Measurements from ENCODE around the gene CCDC28B.

The CCDC28B gene

GRCh38 chr1:32247452-32247851, 47.1 kb downstream of the CCDC28B start:
- H3K27ac ChIP-seq = no peak overlapping the region

DNA sequence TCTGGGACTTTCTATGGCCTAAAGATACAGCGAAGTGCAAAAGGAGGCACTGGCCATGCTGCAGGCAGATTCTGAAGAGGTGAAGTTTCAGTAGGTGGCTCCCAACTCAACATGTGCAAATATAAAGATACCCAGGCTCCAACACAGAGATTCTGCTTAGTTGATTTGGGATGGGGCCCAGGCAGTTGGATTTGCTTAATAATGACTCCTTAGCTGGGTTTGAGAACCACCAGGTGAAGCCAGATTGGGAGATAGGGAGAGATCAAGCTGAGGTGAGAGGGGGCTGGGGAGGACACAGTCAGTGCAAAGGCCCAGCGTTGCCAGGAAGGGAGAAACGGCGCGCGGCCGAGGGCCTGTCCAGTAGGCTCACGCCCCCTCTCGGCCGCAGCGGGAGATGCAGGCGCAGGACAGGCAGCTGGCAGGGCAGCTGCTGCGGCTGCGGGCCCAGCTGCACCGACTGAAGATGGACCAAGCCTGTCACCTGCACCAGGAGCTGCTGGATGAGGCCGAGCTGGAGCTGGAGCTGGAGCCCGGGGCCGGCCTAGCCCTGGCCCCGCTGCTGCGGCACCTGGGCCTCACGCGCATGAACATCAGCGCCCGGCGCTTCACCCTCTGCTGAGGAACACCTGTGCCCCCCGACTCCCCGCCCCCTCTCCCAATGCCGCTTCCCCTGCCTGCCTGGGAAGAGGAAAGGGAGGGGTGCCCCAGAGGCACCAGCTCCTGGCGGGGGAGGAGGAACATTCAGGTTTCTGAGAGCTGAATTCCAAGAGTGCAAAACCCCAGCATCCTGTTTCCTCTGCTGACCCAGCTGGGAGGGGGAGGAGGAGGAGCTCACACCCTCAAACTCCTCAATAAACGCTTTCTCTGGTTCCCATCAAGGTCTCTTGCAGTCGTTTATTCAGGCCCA, 47.8 kb downstream of the CCDC28B start:
- Histone ChIP-seq H3K27ac (no peak overlapping the region), H3K4me3 (ENCODE audit: low read depth in 1 of 2, low read length in 1 of 2) (peak overlapping the region in 1 of 2 experiments; percentile 9), H3K9me3 (no peaks in the 10 kb centered on the region)

More at GRCh38 chr1:32247452-32247851, 47.1 kb downstream of the CCDC28B start:
- no peaks in the 10 kb centered on the region for H3K9me3 ChIP-seq
- no peak overlapping the region for H3K4me3 ChIP-seq (ENCODE audit: low read depth in 1 of 2, low read length in 1 of 2)
- no peaks in the 10 kb centered on the region for H3K36me3 ChIP-seq
- H3K27me3 ChIP-seq = peaks cover 29% of the 10 kb centered on the region
- TF ChIP-seq, protein P1, sequence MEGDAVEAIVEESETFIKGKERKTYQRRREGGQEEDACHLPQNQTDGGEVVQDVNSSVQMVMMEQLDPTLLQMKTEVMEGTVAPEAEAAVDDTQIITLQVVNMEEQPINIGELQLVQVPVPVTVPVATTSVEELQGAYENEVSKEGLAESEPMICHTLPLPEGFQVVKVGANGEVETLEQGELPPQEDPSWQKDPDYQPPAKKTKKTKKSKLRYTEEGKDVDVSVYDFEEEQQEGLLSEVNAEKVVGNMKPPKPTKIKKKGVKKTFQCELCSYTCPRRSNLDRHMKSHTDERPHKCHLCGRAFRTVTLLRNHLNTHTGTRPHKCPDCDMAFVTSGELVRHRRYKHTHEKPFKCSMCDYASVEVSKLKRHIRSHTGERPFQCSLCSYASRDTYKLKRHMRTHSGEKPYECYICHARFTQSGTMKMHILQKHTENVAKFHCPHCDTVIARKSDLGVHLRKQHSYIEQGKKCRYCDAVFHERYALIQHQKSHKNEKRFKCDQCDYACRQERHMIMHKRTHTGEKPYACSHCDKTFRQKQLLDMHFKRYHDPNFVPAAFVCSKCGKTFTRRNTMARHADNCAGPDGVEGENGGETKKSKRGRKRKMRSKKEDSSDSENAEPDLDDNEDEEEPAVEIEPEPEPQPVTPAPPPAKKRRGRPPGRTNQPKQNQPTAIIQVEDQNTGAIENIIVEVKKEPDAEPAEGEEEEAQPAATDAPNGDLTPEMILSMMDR (IDR thresholded peaks at IDR 0.05) = no peak
- peaks cover 16% of the 10 kb centered on the region in 2 experiments for H3K4me1 ChIP-seq (ENCODE audit: control insufficient read depth in 1 of 2, insufficient read depth in 1 of 2, low read depth in 1 of 2, low read length in 1 of 2)

GRCh38 chr1:32249831-32250525, 49.6 kb downstream of the CCDC28B start:
- TF ChIP-seq, protein P1 (IDR thresholded peaks at IDR 0.05) = no peak
- no peaks in the 10 kb centered on the region for H3K9me3 ChIP-seq
- H3K27ac ChIP-seq = no peak overlapping the region
- H3K27me3 ChIP-seq = peaks cover 23% of the 10 kb centered on the region
- H3K36me3 ChIP-seq = no peaks in the 10 kb centered on the region
- peaks cover 15 to 16% of the 10 kb centered on the region in 2 experiments for H3K4me1 ChIP-seq (ENCODE audit: control insufficient read depth in 1 of 2, insufficient read depth in 1 of 2, low read depth in 1 of 2, low read length in 1 of 2)
- H3K4me3 ChIP-seq (ENCODE audit: low read depth in 1 of 2, low read length in 1 of 2) = no peak overlapping the region

More for the DNA sequence above, 47.8 kb downstream of the CCDC28B start:
- TF ChIP-seq, protein P1 (IDR thresholded peaks at IDR 0.05) = peak; percentile 88
- H3K36me3 ChIP-seq = no peaks in the 10 kb centered on the region
- peaks cover 23% of the 10 kb centered on the region for H3K27me3 ChIP-seq
- H3K4me1 ChIP-seq (ENCODE audit: control insufficient read depth in 1 of 2, insufficient read depth in 1 of 2, low read depth in 1 of 2, low read length in 1 of 2) = peaks cover 15 to 16% of the 10 kb centered on the region in 2 experiments

DNA sequence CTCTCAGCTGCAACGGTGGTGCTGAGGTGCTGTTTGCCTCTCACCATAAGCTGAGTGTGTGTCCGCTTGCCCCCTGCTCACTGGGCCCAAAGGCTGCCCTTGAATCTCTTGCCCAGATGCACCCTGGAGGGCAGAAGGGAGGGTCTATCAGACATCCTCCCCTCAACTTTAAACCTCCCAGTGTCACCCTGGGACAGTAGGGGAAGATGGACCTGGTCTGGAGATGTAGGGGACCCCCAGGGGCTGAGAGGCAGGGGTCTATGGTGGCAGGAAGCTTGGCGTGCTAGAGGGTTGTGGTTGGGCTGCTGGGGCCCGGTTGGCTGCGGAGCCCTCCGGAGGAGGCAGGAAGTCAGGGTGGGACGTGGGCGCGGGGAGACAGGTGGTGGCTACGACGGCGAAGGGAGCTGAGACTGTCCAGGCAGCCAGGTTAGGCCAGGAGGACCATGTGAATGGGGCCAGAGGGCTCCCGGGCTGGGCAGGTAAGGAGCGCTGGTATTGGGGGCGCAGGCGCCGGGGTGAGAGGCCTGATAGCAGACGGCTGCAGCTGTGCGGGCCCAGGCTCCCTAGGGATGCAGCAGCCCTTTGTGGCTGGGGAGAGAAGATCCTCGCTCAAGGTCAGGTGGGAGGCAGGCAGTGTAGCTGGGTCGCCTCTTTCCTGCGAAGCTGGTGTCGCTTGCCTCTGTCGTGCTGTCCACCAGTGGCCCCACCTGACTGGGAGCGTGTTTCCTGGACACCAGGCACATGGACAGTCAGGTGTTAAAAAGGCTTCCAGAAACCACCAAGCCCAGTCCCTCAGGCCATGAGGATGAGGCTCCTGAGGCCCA, 50.7 kb downstream of the CCDC28B start, which contains the start of gene LCK:
Gene LCK (plus strand): TSS at position 373 of the 824 bp plus-strand sequence. CDS start 23,065 bp downstream, outside the sequence.
- peaks cover 23% of the 10 kb centered on the region for H3K27me3 ChIP-seq
- no peaks in the 10 kb centered on the region for H3K9me3 ChIP-seq
- H3K36me3 ChIP-seq = no peaks in the 10 kb centered on the region
- H3K4me3 ChIP-seq (ENCODE audit: low read depth in 1 of 2, low read length in 1 of 2) = no peak within 1 kb of the TSS
- H3K4me1 ChIP-seq (ENCODE audit: control insufficient read depth in 1 of 2, insufficient read depth in 1 of 2, low read depth in 1 of 2, low read length in 1 of 2) = peaks cover 15 to 19% of the 10 kb centered on the region in 2 experiments
- TF ChIP-seq, protein P1 (IDR thresholded peaks at IDR 0.05) = no peak
- no peak within 1 kb of the TSS for H3K27ac ChIP-seq

Data from neutrophil (primary cell).